COLO829 (cell line): ENCODE measurements around the gene GABBR2.
A peak's percentile ranks its signal among the peaks of the same experiment; 100 is the strongest.
"Not testable (repeated sequence)": the region's sequence is repeated elsewhere in the genome, so short reads cannot be mapped to it uniquely, and the experiment has no call there.

ENCODE experiments used
- DNase-seq: peaks from one replicate; pipeline ENCODE4 v3.0.0; 2012; ENCODE audit warnings: low spot score

The GABBR2 gene

GRCh38 chr9:98479449-98479848, 229.3 kb downstream of the GABBR2 start:
- no peak for DNase-seq

- DNase-seq: no peak
These were observed 230.9 kb downstream of the GABBR2 start for GRCh38 chr9:98477884-98478283.

- no peak for DNase-seq
These were observed 236.5 kb downstream of the GABBR2 start for GRCh38 chr9:98472216-98472615.

- no peak for DNase-seq
These were observed 237.6 kb downstream of the GABBR2 start for GRCh38 chr9:98471185-98471584.

- no peak for DNase-seq
These were observed 240.0 kb downstream of the GABBR2 start for GRCh38 chr9:98468567-98469239.

GRCh38 chr9:98465799-98466198, 242.9 kb downstream of the GABBR2 start:
- DNase-seq: no peak

GRCh38 chr9:98464156-98464690, 244.5 kb downstream of the GABBR2 start:
- not testable (repeated sequence) for DNase-seq

- no peak for DNase-seq
These were observed 246.4 kb downstream of the GABBR2 start for GRCh38 chr9:98462310-98462709.

- no peak for DNase-seq
These were observed 248.0 kb downstream of the GABBR2 start for GRCh38 chr9:98460704-98461103.

- DNase-seq: no peak
These were observed 250.9 kb downstream of the GABBR2 start for GRCh38 chr9:98457726-98458370.

GRCh38 chr9:98456156-98456613, 252.6 kb downstream of the GABBR2 start:
- no peak for DNase-seq

GRCh38 chr9:98455256-98456155, 253.2 kb downstream of the GABBR2 start:
- peak; percentile 70 for DNase-seq

- no peak for DNase-seq
These were observed 255.0 kb downstream of the GABBR2 start for GRCh38 chr9:98453589-98454311.

- no peak for DNase-seq
These were observed 257.2 kb downstream of the GABBR2 start for GRCh38 chr9:98451576-98451975.

GRCh38 chr9:98450496-98450895, 258.2 kb downstream of the GABBR2 start:
- no peak for DNase-seq

GRCh38 chr9:98449871-98450270, 258.9 kb downstream of the GABBR2 start:
- DNase-seq: no peak

- no peak for DNase-seq
These were observed 263.2 kb downstream of the GABBR2 start for GRCh38 chr9:98445576-98445975.

GRCh38 chr9:98444601-98445000, 264.1 kb downstream of the GABBR2 start:
- no peak for DNase-seq

GRCh38 chr9:98442541-98442940, 266.2 kb downstream of the GABBR2 start:
- no peak for DNase-seq

GRCh38 chr9:98442114-98442513, 266.6 kb downstream of the GABBR2 start:
- DNase-seq: no peak

GRCh38 chr9:98438666-98439065, 270.1 kb downstream of the GABBR2 start:
- no peak for DNase-seq
